ENCODE results near the gene TNRC6C.
"Not testable (repeated sequence)": the region's sequence is repeated elsewhere in the genome, so short reads cannot be mapped to it uniquely, and the experiment has no call there.

The TNRC6C gene

DNA sequence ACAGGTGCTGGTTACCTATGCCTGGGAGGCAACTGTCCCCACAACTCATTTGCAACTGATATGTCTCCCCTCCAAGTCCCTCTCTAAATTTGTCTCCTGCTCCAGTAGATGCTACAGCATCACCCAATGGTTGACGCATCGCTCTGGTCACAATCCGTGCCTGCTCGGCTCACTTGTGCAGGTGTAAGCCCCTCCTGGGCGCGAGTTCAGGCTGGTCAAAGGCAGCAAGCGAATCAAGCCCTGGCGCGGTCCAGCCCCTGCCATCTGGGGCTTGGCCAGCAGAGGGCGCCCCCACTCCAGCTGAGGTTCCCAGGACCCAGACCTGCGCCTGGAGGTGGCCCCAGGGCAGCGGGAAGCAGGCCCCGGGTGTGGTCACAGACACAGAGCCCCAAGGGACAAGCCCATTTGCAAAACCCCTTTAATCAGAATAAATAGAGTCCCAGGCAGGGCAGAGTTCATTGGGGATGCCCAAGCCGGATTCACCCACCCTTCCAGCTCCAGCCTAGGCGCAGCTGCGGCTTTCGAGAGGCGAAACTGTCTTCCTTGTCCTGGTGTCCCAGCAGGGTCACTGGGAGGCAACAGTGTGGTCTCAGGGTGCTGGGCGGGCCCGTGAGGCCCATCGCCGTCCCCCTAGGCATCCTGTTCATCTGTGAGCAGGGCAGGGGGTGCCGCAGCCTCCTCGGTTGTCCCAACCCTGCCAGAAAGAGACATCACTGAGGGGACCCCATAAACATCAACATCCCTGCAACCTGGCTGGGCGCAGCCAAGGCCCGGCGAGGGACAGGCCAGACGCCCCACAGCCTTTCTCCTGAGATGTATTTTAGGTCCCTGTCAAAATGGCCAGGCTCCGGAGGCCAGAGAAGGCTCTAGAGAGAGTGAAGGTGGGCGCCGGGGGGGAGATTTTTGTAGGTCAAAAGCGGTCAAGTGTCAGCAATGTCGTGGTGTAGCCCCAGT, 154.3 kb downstream of the TNRC6C start:
- DNase-seq (ENCODE audit: low read depth) = peak; percentile 63

GRCh38 chr17:78113804-78114785, 155.6 kb downstream of the TNRC6C start:
- DNase-seq (ENCODE audit: low read depth) = no peak

- DNase-seq (ENCODE audit: low read depth) = no peak
Measured at GRCh38 chr17:78114831-78115723, 156.6 kb downstream of the TNRC6C start.

GRCh38 chr17:78115803-78116202, 157.3 kb downstream of the TNRC6C start:
- DNase-seq (ENCODE audit: low read depth) = not testable (repeated sequence)

GRCh38 chr17:78116411-78116810, 157.9 kb downstream of the TNRC6C start:
- no peak for DNase-seq (ENCODE audit: low read depth)

- no peak for DNase-seq (ENCODE audit: low read depth)
Measured at GRCh38 chr17:78117027-78117981, 158.8 kb downstream of the TNRC6C start.

DNA sequence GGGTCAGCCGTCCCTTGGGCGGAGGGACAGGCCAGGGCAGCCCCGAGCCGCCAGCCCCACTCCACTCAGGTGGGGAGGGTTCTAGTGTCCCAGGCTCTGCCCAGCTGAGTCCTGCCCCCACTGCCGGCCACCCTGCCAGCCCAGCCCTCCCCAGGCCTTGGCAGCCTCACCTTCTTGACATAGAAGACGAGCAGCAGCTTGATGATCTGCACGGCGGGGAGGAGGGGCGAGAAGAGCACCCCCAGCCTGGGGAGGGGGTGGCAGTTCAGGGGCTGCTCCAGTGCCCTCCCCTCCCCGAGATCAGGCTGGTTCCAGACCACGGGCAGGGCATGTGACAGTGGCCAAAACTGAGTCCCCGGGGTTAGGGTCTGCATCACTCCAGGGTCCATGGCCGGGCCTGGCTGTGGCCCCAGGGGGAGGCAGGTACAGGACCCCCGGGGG, 160.3 kb downstream of the TNRC6C start:
- DNase-seq (ENCODE audit: low read depth) = no peak

- no peak for DNase-seq (ENCODE audit: low read depth)
Measured at GRCh38 chr17:78120537-78120936, 162.0 kb downstream of the TNRC6C start.

GRCh38 chr17:78120971-78121800, 162.7 kb downstream of the TNRC6C start:
- DNase-seq (ENCODE audit: low read depth) = no peak

DNA sequence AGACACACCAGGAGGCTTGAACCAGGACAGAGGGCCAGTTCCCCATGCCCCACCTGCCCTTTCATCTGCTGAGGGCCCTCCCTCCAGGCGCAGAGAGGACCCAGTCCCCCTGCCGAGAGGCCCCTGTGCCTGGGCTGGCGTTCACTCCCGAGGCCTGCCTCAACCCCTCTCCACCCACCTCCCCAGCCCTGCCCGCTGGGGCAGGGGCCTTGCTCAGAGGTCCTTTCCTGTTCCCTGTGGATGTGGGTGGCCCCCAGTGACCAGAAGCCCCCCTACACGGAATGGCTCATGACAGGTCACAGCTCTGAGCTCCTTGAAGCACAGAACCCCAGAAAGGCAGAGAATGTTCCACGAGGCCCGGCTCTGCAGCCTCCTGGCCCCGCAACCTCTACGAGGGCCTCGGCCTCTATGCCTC, 163.3 kb downstream of the TNRC6C start:
- DNase-seq (ENCODE audit: low read depth) = no peak

- DNase-seq (ENCODE audit: low read depth) = no peak
Measured at GRCh38 chr17:78122216-78122930, 163.9 kb downstream of the TNRC6C start.

GRCh38 chr17:78122931-78123249, 164.4 kb downstream of the TNRC6C start:
- no peak for DNase-seq (ENCODE audit: low read depth)

- DNase-seq (ENCODE audit: low read depth) = no peak
Measured at GRCh38 chr17:78123258-78123929, 164.9 kb downstream of the TNRC6C start.

- no peak for DNase-seq (ENCODE audit: low read depth)
Measured at GRCh38 chr17:78124081-78124835, 165.8 kb downstream of the TNRC6C start.

- DNase-seq (ENCODE audit: low read depth) = no peak
Measured at GRCh38 chr17:78124836-78125137, 166.3 kb downstream of the TNRC6C start.

GRCh38 chr17:78125138-78125913, 166.8 kb downstream of the TNRC6C start:
- no peak for DNase-seq (ENCODE audit: low read depth)
